ENCODE data around the gene PPM1H.

Gene PPM1H

DNA sequence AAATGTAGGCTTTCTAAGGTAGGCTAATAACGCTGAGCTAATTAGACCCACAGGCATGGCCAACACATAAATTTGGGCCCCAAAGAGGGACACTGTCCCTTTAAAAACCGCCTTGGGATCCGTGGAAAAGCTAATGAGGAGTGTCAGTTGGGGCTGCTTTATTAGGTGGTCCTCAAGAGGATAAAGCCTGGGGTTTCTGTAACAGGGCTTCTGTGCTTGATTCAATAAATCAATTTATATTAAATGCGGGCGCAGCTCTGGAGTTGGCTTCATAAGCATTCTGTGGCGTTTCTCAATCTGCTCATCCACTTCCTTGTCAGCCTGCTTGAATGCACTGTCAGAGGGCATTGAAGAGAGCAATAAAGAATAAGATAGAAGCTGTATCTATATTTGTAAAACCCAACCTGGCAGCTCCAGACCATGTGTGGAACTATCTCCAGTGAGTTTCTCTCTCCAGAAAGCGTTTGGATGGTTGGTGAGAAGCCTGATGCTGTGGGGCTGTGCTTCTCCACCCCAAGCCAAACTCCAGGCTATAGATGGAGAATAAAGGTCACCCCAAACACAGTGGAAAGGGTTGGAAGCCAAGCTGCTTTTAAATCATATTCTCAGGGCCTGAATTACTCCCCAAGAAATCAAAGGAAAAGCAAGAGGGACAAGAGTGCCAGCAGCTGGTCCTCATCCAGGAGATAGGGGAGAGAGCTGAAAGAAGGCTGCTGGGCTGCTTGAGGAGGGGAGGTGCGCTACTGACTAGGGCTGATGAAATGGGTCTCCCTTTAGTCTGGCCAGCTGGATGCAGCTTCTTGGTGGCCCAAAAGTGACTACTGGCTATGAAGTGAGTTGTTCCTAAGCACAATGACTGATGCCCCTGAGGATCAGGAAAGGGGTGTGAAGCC, 222.0 kb downstream of the PPM1H start:
- Histone ChIP-seq H3K4ac (ENCODE audit: low read length) (no peak overlapping the region), H3K9me3 (replicated peaks in 1 of 2; ENCODE audit: control insufficient read depth in 2 of 2, insufficient read depth in 1 of 2, low read depth in 1 of 2, low read length in 2 of 2) (peaks cover 0 to 2% of the 10 kb centered on the region in 2 donors), H3K4me1 (ENCODE audit: control insufficient read depth in 2 of 2, insufficient read depth in 1 of 2, low read depth in 1 of 2, low read length in 2 of 2) (peaks cover 48 to 59% of the 10 kb centered on the region in 2 donors), H3K79me1 (ENCODE audit: low read depth, low read length) (no peaks in the 10 kb centered on the region), H2AK5ac (ENCODE audit: low read depth, low read length) (peak overlapping the region; percentile 40), H3K27me3 (ENCODE audit: control insufficient read depth in 3 of 3, insufficient read depth in 3 of 3, low read depth in 1 of 3, low read length in 3 of 3) (no peaks in the 10 kb centered on the region), H3K9ac (ENCODE audit: low read depth, low read length, poor library complexity) (no peak overlapping the region), H2BK15ac (ENCODE audit: low read length) (no peak overlapping the region), H4K8ac (ENCODE audit: low read depth, low read length) (no peak overlapping the region), H4K91ac (ENCODE audit: low read depth, low read length, poor library complexity) (no peak overlapping the region), H3K4me2 (ENCODE audit: insufficient read depth, low read length, poor library complexity, severe bottlenecking) (no peak overlapping the region), H3K18ac (ENCODE audit: low read length) (peak overlapping the region; percentile 44), H2BK12ac (ENCODE audit: low read length) (peak overlapping the region; percentile 47), H3K4me3 (ENCODE audit: low read length in 2 of 2) (no peak overlapping the region), H3K27ac (replicated peaks; ENCODE audit: low read length) (peak overlapping the region; percentile 89), H2AFZ (ENCODE audit: low read length) (no peak overlapping the region), H2BK120ac (ENCODE audit: low read depth, low read length) (no peak overlapping the region), H2BK5ac (ENCODE audit: low read length) (no peak overlapping the region), H3K23ac (ENCODE audit: low read depth, low read length, poor library complexity) (no peak overlapping the region), H3K14ac (ENCODE audit: low read length) (no peak overlapping the region), H3K36me3 (replicated peaks in 1 of 2; ENCODE audit: control insufficient read depth in 2 of 2, insufficient read depth in 2 of 2, low read length in 2 of 2) (no peaks in the 10 kb centered on the region)
- WGBS, 2 donors (ENCODE audit: extremely low coverage in 2 of 2, insufficient read length in 2 of 2, insufficient replicate concordance in 1 of 2) = no CpG with 5 or more reads among the region's 8 CpGs
- no peak for DNase-seq (ENCODE audit: low spot score)

GRCh38 chr12:62711631-62712241, 223.2 kb downstream of the PPM1H start:
- Histone ChIP-seq H3K4me3 (ENCODE audit: low read length in 2 of 2) (no peak overlapping the region), H3K9me3 (replicated peaks in 1 of 2; ENCODE audit: control insufficient read depth in 2 of 2, insufficient read depth in 1 of 2, low read depth in 1 of 2, low read length in 2 of 2) (peaks cover 0 to 2% of the 10 kb centered on the region in 2 donors), H3K36me3 (replicated peaks in 1 of 2; ENCODE audit: control insufficient read depth in 2 of 2, insufficient read depth in 2 of 2, low read length in 2 of 2) (no peaks in the 10 kb centered on the region), H3K27ac (replicated peaks; ENCODE audit: low read length) (peak overlapping the region; percentile 89), H3K4me2 (ENCODE audit: insufficient read depth, low read length, poor library complexity, severe bottlenecking) (peak overlapping the region; percentile 26), H3K79me1 (ENCODE audit: low read depth, low read length) (no peaks in the 10 kb centered on the region), H2AK5ac (ENCODE audit: low read depth, low read length) (no peak overlapping the region), H3K9ac (ENCODE audit: low read depth, low read length, poor library complexity) (no peak overlapping the region), H2BK120ac (ENCODE audit: low read depth, low read length) (no peak overlapping the region), H3K4me1 (ENCODE audit: control insufficient read depth in 2 of 2, insufficient read depth in 1 of 2, low read depth in 1 of 2, low read length in 2 of 2) (peaks cover 44 to 47% of the 10 kb centered on the region in 2 donors), H4K91ac (ENCODE audit: low read depth, low read length, poor library complexity) (no peak overlapping the region), H2BK15ac (ENCODE audit: low read length) (no peak overlapping the region), H3K23ac (ENCODE audit: low read depth, low read length, poor library complexity) (no peak overlapping the region), H3K14ac (ENCODE audit: low read length) (no peak overlapping the region), H2BK12ac (ENCODE audit: low read length) (no peak overlapping the region), H3K27me3 (ENCODE audit: control insufficient read depth in 3 of 3, insufficient read depth in 3 of 3, low read depth in 1 of 3, low read length in 3 of 3) (no peaks in the 10 kb centered on the region), H3K4ac (ENCODE audit: low read length) (no peak overlapping the region), H2AFZ (ENCODE audit: low read length) (no peak overlapping the region), H3K18ac (ENCODE audit: low read length) (peak overlapping the region; percentile 6), H4K8ac (ENCODE audit: low read depth, low read length) (no peak overlapping the region), H2BK5ac (ENCODE audit: low read length) (no peak overlapping the region)
- no CpG with 5 or more reads among the region's 10 CpGs for WGBS, 2 donors (ENCODE audit: extremely low coverage in 2 of 2, insufficient read length in 2 of 2, insufficient replicate concordance in 1 of 2)
- peak; percentile 75 for DNase-seq (ENCODE audit: low spot score)

- peaks cover 25 to 29% of the 10 kb centered on the region in 2 donors for H3K4me1 ChIP-seq (ENCODE audit: control insufficient read depth in 2 of 2, insufficient read depth in 1 of 2, low read depth in 1 of 2, low read length in 2 of 2)
- H2BK12ac ChIP-seq (ENCODE audit: low read length) = no peak overlapping the region
- H3K9me3 ChIP-seq (replicated peaks in 1 of 2; ENCODE audit: control insufficient read depth in 2 of 2, insufficient read depth in 1 of 2, low read depth in 1 of 2, low read length in 2 of 2) = no peaks in the 10 kb centered on the region
- DNase-seq (ENCODE audit: low spot score) = no peak
- no CpG with 5 or more reads among the region's 2 CpGs for WGBS, 2 donors (ENCODE audit: extremely low coverage in 2 of 2, insufficient read length in 2 of 2, insufficient replicate concordance in 1 of 2)
- H2BK15ac ChIP-seq (ENCODE audit: low read length) = no peak overlapping the region
- no peaks in the 10 kb centered on the region for H3K36me3 ChIP-seq (replicated peaks in 1 of 2; ENCODE audit: control insufficient read depth in 2 of 2, insufficient read depth in 2 of 2, low read length in 2 of 2)
- no peak overlapping the region for H3K23ac ChIP-seq (ENCODE audit: low read depth, low read length, poor library complexity)
- no peak overlapping the region for H4K8ac ChIP-seq (ENCODE audit: low read depth, low read length)
- H2AK5ac ChIP-seq (ENCODE audit: low read depth, low read length) = peak overlapping the region; percentile 43
- H4K91ac ChIP-seq (ENCODE audit: low read depth, low read length, poor library complexity) = no peak overlapping the region
- no peak overlapping the region for H3K4me3 ChIP-seq (ENCODE audit: low read length in 2 of 2)
- no peak overlapping the region for H3K14ac ChIP-seq (ENCODE audit: low read length)
- no peak overlapping the region for H3K9ac ChIP-seq (ENCODE audit: low read depth, low read length, poor library complexity)
- no peak overlapping the region for H3K27ac ChIP-seq (replicated peaks; ENCODE audit: low read length)
- H3K4me2 ChIP-seq (ENCODE audit: insufficient read depth, low read length, poor library complexity, severe bottlenecking) = no peak overlapping the region
- H2AFZ ChIP-seq (ENCODE audit: low read length) = no peak overlapping the region
- H3K79me1 ChIP-seq (ENCODE audit: low read depth, low read length) = no peaks in the 10 kb centered on the region
- no peak overlapping the region for H3K4ac ChIP-seq (ENCODE audit: low read length)
- H3K18ac ChIP-seq (ENCODE audit: low read length) = no peak overlapping the region
- H3K27me3 ChIP-seq (ENCODE audit: control insufficient read depth in 3 of 3, insufficient read depth in 3 of 3, low read depth in 1 of 3, low read length in 3 of 3) = no peaks in the 10 kb centered on the region
- H2BK5ac ChIP-seq (ENCODE audit: low read length) = no peak overlapping the region
- no peak overlapping the region for H2BK120ac ChIP-seq (ENCODE audit: low read depth, low read length)
These were observed 225.6 kb downstream of the PPM1H start for GRCh38 chr12:62709311-62709710.

DNA sequence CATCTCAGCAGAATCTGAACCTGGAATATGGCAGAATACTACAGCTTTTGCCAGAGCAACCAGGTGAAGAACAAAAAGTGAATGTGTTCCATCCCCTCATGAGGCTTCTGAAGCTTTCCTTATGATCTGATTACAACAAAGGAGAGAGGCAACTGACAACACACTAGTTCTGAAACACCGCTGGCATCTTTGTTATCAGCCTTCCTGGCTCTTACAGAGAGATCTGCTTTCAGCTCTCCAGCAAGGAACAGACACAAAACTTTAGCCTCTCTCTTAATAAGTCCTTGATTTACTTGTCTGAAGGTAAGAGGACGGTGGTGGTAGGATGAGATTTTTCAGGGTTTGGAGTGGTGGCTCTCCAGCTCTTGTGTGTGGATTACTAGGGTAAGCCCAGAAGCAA, 227.0 kb downstream of the PPM1H start:
- no peak overlapping the region for H2BK15ac ChIP-seq (ENCODE audit: low read length)
- H3K4ac ChIP-seq (ENCODE audit: low read length) = no peak overlapping the region
- DNase-seq (ENCODE audit: low spot score) = no peak
- H3K14ac ChIP-seq (ENCODE audit: low read length) = no peak overlapping the region
- H3K4me2 ChIP-seq (ENCODE audit: insufficient read depth, low read length, poor library complexity, severe bottlenecking) = no peak overlapping the region
- H3K23ac ChIP-seq (ENCODE audit: low read depth, low read length, poor library complexity) = no peak overlapping the region
- no peak overlapping the region for H3K18ac ChIP-seq (ENCODE audit: low read length)
- no peak overlapping the region for H2AFZ ChIP-seq (ENCODE audit: low read length)
- no peak overlapping the region for H4K8ac ChIP-seq (ENCODE audit: low read depth, low read length)
- no peaks in the 10 kb centered on the region for H3K79me1 ChIP-seq (ENCODE audit: low read depth, low read length)
- no peak overlapping the region for H3K9ac ChIP-seq (ENCODE audit: low read depth, low read length, poor library complexity)
- no peak overlapping the region for H3K27ac ChIP-seq (replicated peaks; ENCODE audit: low read length)
- no peak overlapping the region for H4K91ac ChIP-seq (ENCODE audit: low read depth, low read length, poor library complexity)
- no peaks in the 10 kb centered on the region for H3K36me3 ChIP-seq (replicated peaks in 1 of 2; ENCODE audit: control insufficient read depth in 2 of 2, insufficient read depth in 2 of 2, low read length in 2 of 2)
- no CpG with 5 or more reads among the region's 2 CpGs for WGBS, 2 donors (ENCODE audit: extremely low coverage in 2 of 2, insufficient read length in 2 of 2, insufficient replicate concordance in 1 of 2)
- H2BK120ac ChIP-seq (ENCODE audit: low read depth, low read length) = no peak overlapping the region
- no peak overlapping the region for H2BK12ac ChIP-seq (ENCODE audit: low read length)
- no peaks in the 10 kb centered on the region for H3K9me3 ChIP-seq (replicated peaks in 1 of 2; ENCODE audit: control insufficient read depth in 2 of 2, insufficient read depth in 1 of 2, low read depth in 1 of 2, low read length in 2 of 2)
- no peak overlapping the region for H3K4me3 ChIP-seq (ENCODE audit: low read length in 2 of 2)
- H2AK5ac ChIP-seq (ENCODE audit: low read depth, low read length) = no peak overlapping the region
- peaks cover 25 to 31% of the 10 kb centered on the region in 2 donors for H3K4me1 ChIP-seq (ENCODE audit: control insufficient read depth in 2 of 2, insufficient read depth in 1 of 2, low read depth in 1 of 2, low read length in 2 of 2)
- H2BK5ac ChIP-seq (ENCODE audit: low read length) = no peak overlapping the region
- H3K27me3 ChIP-seq (ENCODE audit: control insufficient read depth in 3 of 3, insufficient read depth in 3 of 3, low read depth in 1 of 3, low read length in 3 of 3) = no peaks in the 10 kb centered on the region

All from neuronal stem cell (in vitro differentiated cells).